Measurements from ENCODE around the gene ITGAE. TPM values are rescaled to one million over a fixed set of nuclear protein-coding genes. Genes with fewer than 3 reads are reported as not detected.
A peak's percentile ranks its signal among the peaks of the same experiment; 100 is the strongest.
"Not testable (repeated sequence)": the region's sequence is repeated elsewhere in the genome, so short reads cannot be mapped to it uniquely, and the experiment has no call there.

Gene ITGAE
- total and polyA plus RNA-seq, 10 of the 15 experiments (the other 5 are each of a cell fraction or from before 2014, with no cell fraction given): 13.1 to 161 (median 34.8) TPM

DNA sequence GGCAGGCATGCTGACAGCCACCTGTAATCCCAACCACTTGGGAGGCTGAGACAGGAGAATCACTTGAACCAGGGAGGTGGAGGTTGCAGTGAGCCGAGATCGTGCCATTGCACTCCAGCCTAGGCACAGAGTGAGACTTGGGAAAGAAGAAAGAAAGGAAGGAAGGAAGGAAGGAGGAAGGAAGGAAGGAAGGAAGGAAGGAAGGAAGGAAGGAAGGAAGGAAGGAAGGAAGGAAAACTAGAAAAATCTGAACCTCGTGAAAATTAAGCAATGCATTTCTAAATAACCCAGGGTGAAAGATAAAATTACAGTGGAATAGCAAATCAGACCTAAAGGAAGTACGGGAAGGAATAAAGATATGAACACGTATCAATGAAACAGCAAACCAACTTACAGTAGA is 15.7 kb downstream of the ITGAE start:
- TF ChIP-seq ETV6 (conservative IDR thresholded peaks at IDR 0.05 in 1 of 2, IDR thresholded peaks at IDR 0.05 in 1 of 2; ENCODE audit: borderline replicate concordance in 1 of 2, low read depth in 1 of 2): peak in 1 of 2 experiments; percentile 44; a peak in 1 of 4 replicates
- 64% methylated on average over 5 of the region's 5 CpGs for WGBS (ENCODE audit: insufficient coverage, insufficient replicate concordance, low lambda C conversion rate, missing lambda C conversion rate)

DNA sequence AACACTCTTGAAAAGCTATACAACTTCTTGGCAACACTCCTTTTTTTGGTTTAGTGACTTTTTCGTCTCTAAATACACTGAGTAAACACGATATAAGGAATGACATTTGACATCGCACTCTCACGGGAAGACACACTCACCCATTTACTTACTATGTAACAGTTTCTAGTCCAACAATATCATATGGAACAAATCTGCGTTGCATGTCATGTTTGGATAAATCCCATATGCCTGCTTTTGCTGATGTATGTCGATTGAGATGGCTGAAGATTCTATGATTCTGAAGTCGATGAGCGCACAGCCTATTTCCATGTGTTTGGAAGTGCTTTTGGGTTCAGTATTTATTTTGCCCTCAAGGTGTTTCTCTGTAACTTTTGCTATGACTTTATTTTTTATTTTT is 18.2 kb downstream of the ITGAE start:
- no peaks in the 10 kb centered on the region for H3K9me3 ChIP-seq (replicated peaks; ENCODE audit: control insufficient read depth, insufficient read depth, low read length)
- ChIA-PET CTCF (no interaction called here), SMC1A (ENCODE audit: uncharacterized antibody, unreplicated experiment) (no interaction called here), RAD21 (ENCODE audit: unreplicated experiment) (interaction anchor here (0.7 to 1.2 kb wide), 2 partner anchors 38 to 51 kb away, joined by 3 read pairs; no protein-coding TSS in a partner anchor), POLR2A (no interaction called here)
- ATAC-seq (no peak), DNase-seq (ENCODE audit: low read depth, low spot score) (no peak), FAIRE-seq (no peak)
- no peak overlapping the region for H3K4me2 ChIP-seq (ENCODE audit: control insufficient read depth, insufficient read depth)
- intact Hi-C loops (cut with micrococcal nuclease; ENCODE audit: unreplicated experiment) (no loop called here), in situ Hi-C loops (cut with MboI) (no loop called here)
- no peaks in the 10 kb centered on the region for H3K79me2 ChIP-seq (ENCODE audit: control insufficient read depth, insufficient read depth, low read length)
- H3K27me3 ChIP-seq (replicated peaks in 1 of 2; ENCODE audit: control insufficient read depth in 2 of 2, insufficient read depth in 2 of 2, low read length in 1 of 2): no peaks in the 10 kb centered on the region
- no peak overlapping the region for H3K27ac ChIP-seq (ENCODE audit: control insufficient read depth, insufficient read depth)
- no peaks in the 10 kb centered on the region for H3K4me1 ChIP-seq (ENCODE audit: control insufficient read depth, insufficient read depth, low read length)
- no peak overlapping the region for H3K4me3 ChIP-seq
- H3K9ac ChIP-seq (ENCODE audit: control insufficient read depth, insufficient read depth, low read length): no peak overlapping the region
- H4K20me1 ChIP-seq (ENCODE audit: control insufficient read depth, insufficient read depth): no peaks in the 10 kb centered on the region
- H3K36me3 ChIP-seq (ENCODE audit: control insufficient read depth in 2 of 2, insufficient read depth in 2 of 2, low read length in 1 of 2): no peaks in the 10 kb centered on the region
- TF ChIP-seq LARP7 (IDR thresholded peaks at IDR 0.05) (no peak), WRNIP1 (IDR thresholded peaks at IDR 0.05; ENCODE audit: borderline replicate concordance, low read depth, low read length) (no peak), ETV6 (conservative IDR thresholded peaks at IDR 0.05 in 1 of 2, IDR thresholded peaks at IDR 0.05 in 1 of 2; ENCODE audit: borderline replicate concordance in 1 of 2, low read depth in 1 of 2) (no peak), MYC (IDR thresholded peaks at IDR 0.05; ENCODE audit: insufficient read depth, insufficient read length, insufficient replicate concordance, low read length, severe bottlenecking) (no peak), CHD1 (IDR thresholded peaks at IDR 0.05; ENCODE audit: low read depth, low read length) (no peak), CREB1 (IDR thresholded peaks at IDR 0.05; ENCODE audit: low read depth) (no peak), GATAD2B (conservative IDR thresholded peaks at IDR 0.05; ENCODE audit: low read depth) (no peak), MYB (IDR thresholded peaks at IDR 0.05; ENCODE audit: borderline replicate concordance, low read depth, low read length) (no peak), POLR2A (IDR thresholded peaks at IDR 0.05; ENCODE audit: low read depth, low read length) (no peak), SP1 (IDR thresholded peaks at IDR 0.05; ENCODE audit: low read depth, low read length) (no peak), NRF1 (conservative IDR thresholded peaks at IDR 0.05; ENCODE audit: low read depth, low read length) (no peak)
- TF ChIP-seq, protein P1, sequence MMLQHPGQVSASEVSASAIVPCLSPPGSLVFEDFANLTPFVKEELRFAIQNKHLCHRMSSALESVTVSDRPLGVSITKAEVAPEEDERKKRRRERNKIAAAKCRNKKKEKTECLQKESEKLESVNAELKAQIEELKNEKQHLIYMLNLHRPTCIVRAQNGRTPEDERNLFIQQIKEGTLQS (IDR thresholded peaks at IDR 0.05; ENCODE audit: borderline replicate concordance, extremely low read depth, low read depth, low read length): no peak
- TF ChIP-seq, protein P2, sequence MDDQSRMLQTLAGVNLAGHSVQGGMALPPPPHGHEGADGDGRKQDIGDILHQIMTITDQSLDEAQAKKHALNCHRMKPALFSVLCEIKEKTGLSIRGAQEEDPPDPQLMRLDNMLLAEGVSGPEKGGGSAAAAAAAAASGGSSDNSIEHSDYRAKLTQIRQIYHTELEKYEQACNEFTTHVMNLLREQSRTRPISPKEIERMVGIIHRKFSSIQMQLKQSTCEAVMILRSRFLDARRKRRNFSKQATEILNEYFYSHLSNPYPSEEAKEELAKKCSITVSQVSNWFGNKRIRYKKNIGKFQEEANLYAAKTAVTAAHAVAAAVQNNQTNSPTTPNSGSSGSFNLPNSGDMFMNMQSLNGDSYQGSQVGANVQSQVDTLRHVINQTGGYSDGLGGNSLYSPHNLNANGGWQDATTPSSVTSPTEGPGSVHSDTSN (IDR thresholded peaks at IDR 0.05; ENCODE audit: insufficient replicate concordance, low read depth, low read length): no peak
- TF ChIP-seq, protein P3, sequence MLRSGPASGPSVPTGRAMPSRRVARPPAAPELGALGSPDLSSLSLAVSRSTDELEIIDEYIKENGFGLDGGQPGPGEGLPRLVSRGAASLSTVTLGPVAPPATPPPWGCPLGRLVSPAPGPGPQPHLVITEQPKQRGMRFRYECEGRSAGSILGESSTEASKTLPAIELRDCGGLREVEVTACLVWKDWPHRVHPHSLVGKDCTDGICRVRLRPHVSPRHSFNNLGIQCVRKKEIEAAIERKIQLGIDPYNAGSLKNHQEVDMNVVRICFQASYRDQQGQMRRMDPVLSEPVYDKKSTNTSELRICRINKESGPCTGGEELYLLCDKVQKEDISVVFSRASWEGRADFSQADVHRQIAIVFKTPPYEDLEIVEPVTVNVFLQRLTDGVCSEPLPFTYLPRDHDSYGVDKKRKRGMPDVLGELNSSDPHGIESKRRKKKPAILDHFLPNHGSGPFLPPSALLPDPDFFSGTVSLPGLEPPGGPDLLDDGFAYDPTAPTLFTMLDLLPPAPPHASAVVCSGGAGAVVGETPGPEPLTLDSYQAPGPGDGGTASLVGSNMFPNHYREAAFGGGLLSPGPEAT (IDR thresholded peaks at IDR 0.05; ENCODE audit: low read depth): no peak
- 59% methylated on average over 8 of the region's 8 CpGs for WGBS (ENCODE audit: insufficient coverage, insufficient replicate concordance, low lambda C conversion rate, missing lambda C conversion rate)
- no peak overlapping the region for H2AFZ ChIP-seq (ENCODE audit: control insufficient read depth, low read depth, low read length)
- BruUV-seq (replicated peaks): no TSS peak

More for the DNA sequence above, 15.7 kb downstream of the ITGAE start:
- H4K20me1 ChIP-seq (ENCODE audit: control insufficient read depth, insufficient read depth); H3K27me3 ChIP-seq (replicated peaks in 1 of 2; ENCODE audit: control insufficient read depth in 2 of 2, insufficient read depth in 2 of 2, low read length in 1 of 2); H3K79me2 ChIP-seq (ENCODE audit: control insufficient read depth, insufficient read depth, low read length); H3K9me3 ChIP-seq (replicated peaks; ENCODE audit: control insufficient read depth, insufficient read depth, low read length); BruUV-seq (replicated peaks); intact Hi-C loops (cut with micrococcal nuclease; ENCODE audit: unreplicated experiment); H3K36me3 ChIP-seq (ENCODE audit: control insufficient read depth in 2 of 2, insufficient read depth in 2 of 2, low read length in 1 of 2); H2AFZ ChIP-seq (ENCODE audit: control insufficient read depth, low read depth, low read length); FAIRE-seq; H3K4me1 ChIP-seq (ENCODE audit: control insufficient read depth, insufficient read depth, low read length); ATAC-seq; in situ Hi-C loops (cut with MboI); H3K9ac ChIP-seq (ENCODE audit: control insufficient read depth, insufficient read depth, low read length); RAD21 ChIA-PET (ENCODE audit: unreplicated experiment); H3K4me3 ChIP-seq; DNase-seq (ENCODE audit: low read depth, low spot score); H3K27ac ChIP-seq (ENCODE audit: control insufficient read depth, insufficient read depth); POLR2A ChIA-PET; CTCF ChIA-PET; H3K4me2 ChIP-seq (ENCODE audit: control insufficient read depth, insufficient read depth): not testable (repeated sequence)
- SMC1A ChIA-PET (ENCODE audit: uncharacterized antibody, unreplicated experiment): interaction anchor here (1.0 kb wide), 1 partner anchor 22 kb away, joined by 3 read pairs; no protein-coding TSS in a partner anchor

All from GM12878 (cell line).